Adipocyte (in vitro differentiated cells): ENCODE results near the gene CAMK4.
A peak's percentile ranks its signal among the peaks of the same experiment; 100 is the strongest.

Source experiments
- DNase-seq: peaks from one replicate; pipeline ENCODE4 v3.0.0-alpha.2; 2015; ENCODE audit warnings: low read depth
- H3K27me3 ChIP-seq: replicated peaks from 2 replicates; pipeline ENCODE4 v1.7.0; 2013; ENCODE audit warnings: mild to moderate bottlenecking, low read length, moderate library complexity; ENCODE audit not compliant: control insufficient read depth, insufficient read depth
- H3K36me3 ChIP-seq: 2 replicates; pipeline ENCODE4 v1.7.0; 2013; ENCODE audit warnings: low read length, mild to moderate bottlenecking, moderate library complexity; ENCODE audit not compliant: control insufficient read depth, insufficient read depth, severe bottlenecking
- H3K4me1 ChIP-seq: 2 replicates; pipeline ENCODE4 v1.7.0; 2013; ENCODE audit warnings: mild to moderate bottlenecking, low read length, moderate library complexity; ENCODE audit not compliant: control insufficient read depth, insufficient read depth
- H3K4me3 ChIP-seq: 2 replicates; pipeline ENCODE4 v1.7.0; 2013; ENCODE audit warnings: mild to moderate bottlenecking, low read length, moderate library complexity
- H3K9ac ChIP-seq: 2 replicates; pipeline ENCODE4 v1.7.0; 2013; ENCODE audit warnings: mild to moderate bottlenecking, low read length, moderate library complexity
- H3K9me3 ChIP-seq: 2 replicates; pipeline ENCODE4 v1.7.0; 2013; ENCODE audit warnings: mild to moderate bottlenecking, low read length, moderate library complexity; ENCODE audit not compliant: control insufficient read depth

The CAMK4 gene

DNA sequence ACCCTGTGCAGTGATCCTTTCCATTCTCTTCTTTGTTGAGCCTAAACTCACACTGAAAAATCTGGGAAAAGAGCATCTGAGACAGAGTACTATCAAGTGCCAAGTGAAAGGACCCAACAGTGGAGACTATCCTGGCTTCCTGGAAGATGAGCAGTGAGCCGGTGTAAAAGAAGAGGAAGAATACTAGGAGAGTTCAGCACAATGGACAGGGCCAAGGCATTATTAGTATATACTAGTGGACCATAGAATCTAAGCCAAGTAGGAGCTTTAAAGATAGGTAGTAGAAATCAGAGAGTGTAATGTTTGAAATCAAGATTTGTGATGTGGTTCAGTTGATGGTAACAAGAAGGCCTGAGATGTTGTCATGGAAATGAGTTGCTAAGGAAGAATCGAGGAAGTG, 140.8 kb downstream of the CAMK4 start:
- no peak overlapping the region for H3K4me3 ChIP-seq
- H3K4me1 ChIP-seq: no peaks in the 10 kb centered on the region
- H3K9me3 ChIP-seq: no peaks in the 10 kb centered on the region
- H3K36me3 ChIP-seq: no peaks in the 10 kb centered on the region
- H3K9ac ChIP-seq: no peak overlapping the region
- peak; percentile 42 for DNase-seq
- H3K27me3 ChIP-seq: no peaks in the 10 kb centered on the region

GRCh38 chr5:111366388-111366787, 142.2 kb downstream of the CAMK4 start:
- no peaks in the 10 kb centered on the region for H3K9me3 ChIP-seq
- no peak overlapping the region for H3K4me3 ChIP-seq
- no peaks in the 10 kb centered on the region for H3K4me1 ChIP-seq
- no peaks in the 10 kb centered on the region for H3K36me3 ChIP-seq
- no peak overlapping the region for H3K9ac ChIP-seq
- no peaks in the 10 kb centered on the region for H3K27me3 ChIP-seq
- no peak for DNase-seq

DNA sequence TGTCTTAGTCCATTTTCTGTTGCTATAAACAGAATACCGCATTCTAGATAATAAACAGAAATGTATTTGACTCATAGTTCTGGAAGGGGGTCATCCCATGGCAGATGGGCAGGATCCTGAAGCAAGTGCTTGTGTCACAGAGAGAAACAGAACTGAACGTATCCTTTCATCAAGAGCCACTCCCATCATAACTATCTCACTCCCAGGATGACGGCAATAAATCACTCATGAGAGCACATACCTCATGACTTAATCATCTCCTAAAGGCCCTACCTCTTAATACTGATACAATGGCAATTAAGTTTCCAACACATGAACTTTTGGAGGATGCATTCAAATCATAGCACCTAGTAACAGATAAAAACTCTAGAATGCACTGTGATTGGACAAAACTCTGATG, 142.9 kb downstream of the CAMK4 start:
- DNase-seq: no peak
- H3K4me1 ChIP-seq: no peaks in the 10 kb centered on the region
- H3K9me3 ChIP-seq: no peaks in the 10 kb centered on the region
- H3K4me3 ChIP-seq: no peak overlapping the region
- H3K27me3 ChIP-seq: no peaks in the 10 kb centered on the region
- H3K36me3 ChIP-seq: no peaks in the 10 kb centered on the region
- no peak overlapping the region for H3K9ac ChIP-seq

DNA sequence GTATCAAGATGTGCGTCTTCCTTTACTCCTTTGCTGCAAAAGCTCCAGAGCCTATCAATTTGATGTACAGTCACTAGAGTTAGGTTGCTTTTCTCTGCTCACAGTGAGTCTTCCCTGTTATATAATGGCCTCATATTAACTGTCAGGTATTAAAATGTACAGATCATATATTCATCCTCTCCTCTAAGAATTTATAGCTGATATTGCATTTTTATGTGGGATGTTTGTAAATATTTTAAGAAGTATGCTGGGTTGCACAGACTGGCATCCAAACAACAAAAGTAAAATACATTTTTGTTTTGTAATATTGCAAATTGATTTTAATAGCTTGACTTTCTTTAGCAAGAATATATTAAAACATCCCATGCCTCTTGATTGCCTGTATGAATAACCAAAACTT, 148.6 kb downstream of the CAMK4 start:
- no peaks in the 10 kb centered on the region for H3K9me3 ChIP-seq
- no peak overlapping the region for H3K4me3 ChIP-seq
- DNase-seq: no peak
- no peaks in the 10 kb centered on the region for H3K27me3 ChIP-seq
- H3K36me3 ChIP-seq: no peaks in the 10 kb centered on the region
- no peaks in the 10 kb centered on the region for H3K4me1 ChIP-seq
- no peak overlapping the region for H3K9ac ChIP-seq

GRCh38 chr5:111374380-111374779, 150.2 kb downstream of the CAMK4 start:
- H3K36me3 ChIP-seq: no peaks in the 10 kb centered on the region
- no peaks in the 10 kb centered on the region for H3K27me3 ChIP-seq
- DNase-seq: no peak
- H3K4me3 ChIP-seq: no peak overlapping the region
- H3K9ac ChIP-seq: no peak overlapping the region
- H3K4me1 ChIP-seq: no peaks in the 10 kb centered on the region
- no peaks in the 10 kb centered on the region for H3K9me3 ChIP-seq

GRCh38 chr5:111375645-111376044, 151.5 kb downstream of the CAMK4 start:
- Histone ChIP-seq H3K27me3 (no peaks in the 10 kb centered on the region), H3K9ac (no peak overlapping the region), H3K9me3 (no peaks in the 10 kb centered on the region), H3K36me3 (no peaks in the 10 kb centered on the region), H3K4me1 (no peaks in the 10 kb centered on the region), H3K4me3 (no peak overlapping the region)
- no peak for DNase-seq

- H3K27me3 ChIP-seq: no peaks in the 10 kb centered on the region
- H3K4me3 ChIP-seq: no peak overlapping the region
- no peaks in the 10 kb centered on the region for H3K4me1 ChIP-seq
- H3K9ac ChIP-seq: no peak overlapping the region
- no peaks in the 10 kb centered on the region for H3K9me3 ChIP-seq
- DNase-seq: no peak
- H3K36me3 ChIP-seq: no peaks in the 10 kb centered on the region
Observed at GRCh38 chr5:111377306-111377705, 153.1 kb downstream of the CAMK4 start.

- no peaks in the 10 kb centered on the region for H3K4me1 ChIP-seq
- no peak overlapping the region for H3K4me3 ChIP-seq
- DNase-seq: no peak
- H3K9me3 ChIP-seq: no peaks in the 10 kb centered on the region
- H3K36me3 ChIP-seq: no peaks in the 10 kb centered on the region
- H3K27me3 ChIP-seq: no peaks in the 10 kb centered on the region
- H3K9ac ChIP-seq: no peak overlapping the region
Observed at GRCh38 chr5:111379391-111379816, 155.2 kb downstream of the CAMK4 start.

DNA sequence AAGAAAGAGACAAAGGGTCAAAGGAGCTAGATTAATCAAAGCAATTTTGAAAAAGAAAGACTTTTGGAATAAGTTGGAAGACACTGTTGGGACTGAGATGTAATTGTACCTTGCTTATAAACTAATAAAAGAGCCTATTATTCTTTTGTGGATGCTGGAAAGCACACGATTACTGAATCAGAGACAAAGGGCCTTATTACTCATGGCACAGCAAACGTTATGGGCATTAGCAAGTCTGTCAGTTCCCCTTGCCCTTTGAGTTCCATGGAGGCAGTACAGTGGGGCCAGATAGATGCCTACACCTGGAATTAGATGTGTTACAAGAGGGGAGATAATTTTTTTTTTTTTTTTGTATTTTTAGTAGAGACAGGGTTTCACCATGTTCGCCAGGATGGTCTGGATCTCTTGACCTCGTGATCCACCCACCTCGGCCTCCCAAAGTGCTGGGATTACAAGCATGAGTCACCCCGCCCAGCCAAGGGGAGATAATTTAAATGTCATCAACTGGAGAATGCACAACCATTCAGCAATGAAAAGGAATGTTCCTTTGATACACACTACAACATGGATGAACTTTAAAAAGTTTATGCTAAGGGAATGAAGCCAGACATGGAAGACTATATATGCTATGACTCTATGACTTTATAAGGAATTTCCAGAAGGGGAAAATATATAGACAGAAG, 159.2 kb downstream of the CAMK4 start:
- no peaks in the 10 kb centered on the region for H3K9me3 ChIP-seq
- no peaks in the 10 kb centered on the region for H3K36me3 ChIP-seq
- no peaks in the 10 kb centered on the region for H3K4me1 ChIP-seq
- no peaks in the 10 kb centered on the region for H3K27me3 ChIP-seq
- H3K9ac ChIP-seq: no peak overlapping the region
- no peak overlapping the region for H3K4me3 ChIP-seq
- no peak for DNase-seq

GRCh38 chr5:111384220-111384619, 160.0 kb downstream of the CAMK4 start:
- H3K9me3 ChIP-seq: no peaks in the 10 kb centered on the region
- no peaks in the 10 kb centered on the region for H3K36me3 ChIP-seq
- no peaks in the 10 kb centered on the region for H3K27me3 ChIP-seq
- peak; percentile 21 for DNase-seq
- no peaks in the 10 kb centered on the region for H3K4me1 ChIP-seq
- no peak overlapping the region for H3K9ac ChIP-seq
- H3K4me3 ChIP-seq: no peak overlapping the region

GRCh38 chr5:111385051-111385450, 160.9 kb downstream of the CAMK4 start:
- Histone ChIP-seq H3K4me3 (no peak overlapping the region), H3K9ac (no peak overlapping the region), H3K36me3 (no peaks in the 10 kb centered on the region), H3K4me1 (no peaks in the 10 kb centered on the region), H3K9me3 (no peaks in the 10 kb centered on the region), H3K27me3 (no peaks in the 10 kb centered on the region)
- no peak for DNase-seq
